22Rv1 (cell line): ENCODE results near the gene ATN1.

Experiments
- ZFX ChIP-seq: fragments of 450-650 bp; IDR thresholded peaks from 2 replicates; pipeline ENCODE4 v1.6.1; 2017; ENCODE audit warnings: antibody characterized with exemption, borderline replicate concordance
- TF ChIP-seq, protein P1 (sequence below): fragments of 450-650 bp; IDR thresholded peaks from 2 replicates; pipeline ENCODE4 v1.5.1; 2017; ENCODE audit warnings: mild to moderate bottlenecking

DNA sequence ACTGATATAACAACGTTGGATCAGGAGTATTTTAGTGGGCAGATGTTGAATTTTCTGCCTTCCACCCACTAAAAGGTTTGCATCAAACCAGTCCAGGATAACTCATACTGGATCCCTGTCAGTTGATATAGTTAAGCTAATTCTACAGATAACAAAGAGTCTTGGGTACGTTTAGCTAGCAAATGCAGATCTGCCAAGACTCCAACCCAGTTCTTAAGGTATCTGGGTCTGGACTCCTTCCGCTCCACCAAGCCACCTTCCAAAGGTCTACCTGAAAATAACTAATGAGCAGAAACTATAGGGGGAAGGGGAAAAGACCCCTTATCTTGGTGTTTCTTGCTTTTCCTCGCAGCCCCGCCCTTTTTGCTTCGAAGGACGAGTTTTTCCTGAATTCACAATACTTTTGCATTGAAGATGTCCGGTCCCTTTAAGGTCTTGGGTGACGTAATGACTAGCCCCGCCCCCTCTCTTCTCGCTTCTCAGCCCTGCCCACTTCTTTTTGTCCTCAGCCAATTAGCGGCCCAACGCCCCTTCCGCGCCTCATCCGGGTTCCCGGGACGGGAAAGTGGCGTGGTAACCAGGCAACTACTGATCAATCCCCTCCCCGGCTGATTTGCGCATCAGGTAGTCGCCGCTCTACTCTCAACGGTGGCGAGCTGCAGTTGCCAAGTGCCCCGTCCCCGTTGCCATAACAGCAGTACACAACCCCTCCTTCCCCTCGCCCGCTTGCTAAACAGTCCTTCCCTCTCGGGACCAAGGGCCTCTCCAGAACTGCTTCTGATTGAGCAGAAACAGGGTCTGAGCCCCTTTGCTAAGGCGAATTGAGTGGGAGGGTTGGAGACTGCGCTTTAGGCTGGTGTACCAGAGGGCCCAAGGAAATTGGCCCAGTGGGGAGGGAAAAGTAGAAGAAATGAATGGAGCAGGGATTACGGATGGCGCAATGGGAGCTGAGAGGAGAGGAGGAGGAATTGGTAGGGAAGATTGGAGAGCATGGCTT is 23.2 kb upstream of the ATN1 start, which contains the start of gene LRRC23:
- TF ChIP-seq, protein P1, sequence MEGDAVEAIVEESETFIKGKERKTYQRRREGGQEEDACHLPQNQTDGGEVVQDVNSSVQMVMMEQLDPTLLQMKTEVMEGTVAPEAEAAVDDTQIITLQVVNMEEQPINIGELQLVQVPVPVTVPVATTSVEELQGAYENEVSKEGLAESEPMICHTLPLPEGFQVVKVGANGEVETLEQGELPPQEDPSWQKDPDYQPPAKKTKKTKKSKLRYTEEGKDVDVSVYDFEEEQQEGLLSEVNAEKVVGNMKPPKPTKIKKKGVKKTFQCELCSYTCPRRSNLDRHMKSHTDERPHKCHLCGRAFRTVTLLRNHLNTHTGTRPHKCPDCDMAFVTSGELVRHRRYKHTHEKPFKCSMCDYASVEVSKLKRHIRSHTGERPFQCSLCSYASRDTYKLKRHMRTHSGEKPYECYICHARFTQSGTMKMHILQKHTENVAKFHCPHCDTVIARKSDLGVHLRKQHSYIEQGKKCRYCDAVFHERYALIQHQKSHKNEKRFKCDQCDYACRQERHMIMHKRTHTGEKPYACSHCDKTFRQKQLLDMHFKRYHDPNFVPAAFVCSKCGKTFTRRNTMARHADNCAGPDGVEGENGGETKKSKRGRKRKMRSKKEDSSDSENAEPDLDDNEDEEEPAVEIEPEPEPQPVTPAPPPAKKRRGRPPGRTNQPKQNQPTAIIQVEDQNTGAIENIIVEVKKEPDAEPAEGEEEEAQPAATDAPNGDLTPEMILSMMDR: no peak
- no peak for TF ChIP-seq ZFX
